GM12891 (cell line): ENCODE data around the gene GBP7.

Experiments
- PAX5 ChIP-seq: IDR thresholded peaks from 2 replicates; pipeline ENCODE4 v1.6.1; 2011; ENCODE audit warnings: low read length, moderate library complexity, mild to moderate bottlenecking; ENCODE audit not compliant: insufficient read depth, severe bottlenecking
- POLR2A ChIP-seq: IDR thresholded peaks from 2 replicates; pipeline ENCODE4 v1.6.1; 2011; ENCODE audit warnings: low read depth, low read length, control low read depth
- POLR2AphosphoS5 ChIP-seq: IDR thresholded peaks from 2 replicates; pipeline ENCODE4 v1.6.1; 2011; ENCODE audit warnings: low read depth, low read length, control low read depth
- POU2F2 ChIP-seq: IDR thresholded peaks from 2 replicates; pipeline ENCODE4 v1.6.1; 2011; ENCODE audit warnings: low read depth, mild to moderate bottlenecking, control low read depth, low read length, moderate library complexity
- TAF1 ChIP-seq: IDR thresholded peaks from 2 replicates; pipeline ENCODE4 v1.6.1; 2011; ENCODE audit warnings: low read depth, low read length, control low read depth

DNA sequence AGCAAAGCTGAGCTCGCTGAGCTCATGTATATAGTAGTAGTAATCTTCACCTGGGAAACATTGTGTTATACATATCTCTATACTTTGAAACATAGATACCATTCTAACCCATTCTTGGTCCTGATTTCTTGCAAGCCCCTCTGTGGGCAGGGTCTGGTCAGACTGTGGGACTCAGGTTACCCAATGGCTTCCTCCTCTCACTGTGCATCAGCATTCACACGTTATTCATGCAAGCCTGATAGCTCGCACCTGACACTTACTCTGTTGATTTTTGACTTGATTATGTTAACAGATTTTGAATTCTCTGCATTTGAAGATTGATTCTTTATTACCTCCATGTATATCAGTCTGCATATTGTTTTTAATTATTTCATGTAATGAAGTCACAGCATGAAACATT lies 1.3 kb downstream of the GBP7 start:
- no peak for TF ChIP-seq POLR2A
- no peak for TF ChIP-seq POLR2AphosphoS5
- no peak for TF ChIP-seq TAF1
- TF ChIP-seq PAX5, result no peak
- no peak for TF ChIP-seq POU2F2
